Measurements from ENCODE around the gene SNRK. TPM values are rescaled to one million over a fixed set of nuclear protein-coding genes. Genes with fewer than 3 reads are reported as not detected.

SNRK gene, protein sequence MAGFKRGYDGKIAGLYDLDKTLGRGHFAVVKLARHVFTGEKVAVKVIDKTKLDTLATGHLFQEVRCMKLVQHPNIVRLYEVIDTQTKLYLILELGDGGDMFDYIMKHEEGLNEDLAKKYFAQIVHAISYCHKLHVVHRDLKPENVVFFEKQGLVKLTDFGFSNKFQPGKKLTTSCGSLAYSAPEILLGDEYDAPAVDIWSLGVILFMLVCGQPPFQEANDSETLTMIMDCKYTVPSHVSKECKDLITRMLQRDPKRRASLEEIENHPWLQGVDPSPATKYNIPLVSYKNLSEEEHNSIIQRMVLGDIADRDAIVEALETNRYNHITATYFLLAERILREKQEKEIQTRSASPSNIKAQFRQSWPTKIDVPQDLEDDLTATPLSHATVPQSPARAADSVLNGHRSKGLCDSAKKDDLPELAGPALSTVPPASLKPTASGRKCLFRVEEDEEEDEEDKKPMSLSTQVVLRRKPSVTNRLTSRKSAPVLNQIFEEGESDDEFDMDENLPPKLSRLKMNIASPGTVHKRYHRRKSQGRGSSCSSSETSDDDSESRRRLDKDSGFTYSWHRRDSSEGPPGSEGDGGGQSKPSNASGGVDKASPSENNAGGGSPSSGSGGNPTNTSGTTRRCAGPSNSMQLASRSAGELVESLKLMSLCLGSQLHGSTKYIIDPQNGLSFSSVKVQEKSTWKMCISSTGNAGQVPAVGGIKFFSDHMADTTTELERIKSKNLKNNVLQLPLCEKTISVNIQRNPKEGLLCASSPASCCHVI
- 9.5 and 17.6 TPM in 2 replicates for total RNA-seq

DNA sequence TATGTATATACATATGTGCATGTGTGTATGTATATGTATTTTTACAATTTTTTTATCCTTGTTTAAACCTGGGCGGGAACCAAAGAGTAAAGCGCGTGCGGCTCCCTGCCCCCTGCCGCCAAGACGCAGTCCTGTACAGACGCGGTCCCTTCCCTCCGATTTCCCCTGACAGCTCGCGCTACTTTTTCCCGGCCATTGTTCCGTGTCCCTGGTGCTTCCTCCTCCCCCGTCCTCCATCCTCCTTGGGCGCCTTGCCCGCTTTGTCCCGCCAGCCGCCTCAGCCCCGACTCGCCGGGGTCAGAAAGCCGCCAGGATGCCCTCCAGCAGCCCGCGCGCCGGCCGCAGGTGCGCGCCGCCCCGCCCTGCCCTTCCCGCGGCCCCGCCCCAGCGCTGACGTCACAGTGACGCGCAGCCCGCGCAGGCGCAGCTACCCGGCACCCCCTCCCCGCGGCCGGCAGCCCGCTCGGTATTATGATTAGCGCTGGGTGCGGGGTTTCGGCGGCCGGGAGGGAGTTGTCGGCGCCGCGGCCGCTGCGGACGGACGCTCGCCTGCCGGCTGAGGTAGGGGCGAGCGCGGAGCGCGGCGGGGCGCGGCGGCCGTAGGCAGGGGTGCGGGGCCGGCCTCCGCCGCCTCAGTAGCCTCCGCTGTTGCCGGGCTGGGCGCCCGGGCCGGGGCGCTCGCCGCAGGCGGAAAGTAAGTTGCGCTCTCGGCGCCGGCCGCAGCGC, at the start of gene SNRK:
Gene SNRK, plus strand, starts transcription at position 426 of the 726 bp plus-strand sequence. CDS start 16,664 bp downstream, outside the sequence.

Other genes starting within 250 kb of the SNRK start
- gene POMGNT2, start 180.5 kb upstream of the SNRK start, total RNA-seq = 19.4 and 24.1 TPM in 2 replicates

Data from mesangial cell (primary cell).